Prostate gland (tissue), 2 donors: ENCODE results near the gene HBE1.

Source experiments
- POLR2A ChIP-seq: fragments of 450-650 bp; IDR thresholded peaks from one replicate; pipeline ENCODE4 v1.6.1; 2016; ENCODE audit warnings: antibody characterized with exemption, mild to moderate bottlenecking
- POLR2AphosphoS5 ChIP-seq: sonication (generic); formaldehyde crosslinking; IDR thresholded peaks from one replicate; pipeline ENCODE4 v1.6.1; 2017; ENCODE audit warnings: antibody characterized with exemption
- TF ChIP-seq, protein P1 (sequence below), 4 experiments: fragments of 200-600 bp in 2 of 4; fragments of 450-650 bp in 2 of 4; sonication (generic) in 2 of 4; IDR thresholded peaks; 1 replicate in 3 of 4; 2 replicates in 1 of 4; pipeline ENCODE4 v1.5.1; 2016 to 2019; ENCODE audit warnings: antibody characterized with exemption in 4 of 4, mild to moderate bottlenecking in 2 of 4, moderate library complexity in 2 of 4

DNA sequence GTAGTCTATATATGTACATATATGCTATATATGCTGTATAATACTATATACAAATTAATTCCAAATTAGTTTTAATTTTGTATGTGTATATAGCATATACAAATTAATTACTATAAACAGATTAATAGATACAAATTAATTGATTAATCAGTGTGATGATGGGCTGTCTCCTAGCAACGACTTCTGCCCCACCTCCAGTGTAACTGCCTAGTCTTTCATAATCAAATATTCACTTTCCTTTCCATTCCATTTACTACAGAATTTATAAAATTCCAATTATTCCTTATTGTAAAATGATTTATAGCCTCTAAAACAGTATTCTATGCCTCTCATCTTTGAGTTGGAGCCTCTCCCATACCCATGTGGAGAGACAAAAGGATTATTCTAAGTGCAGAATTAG, 36.4 kb downstream of the HBE1 start:
- no peak for TF ChIP-seq POLR2A
- TF ChIP-seq, protein P1, sequence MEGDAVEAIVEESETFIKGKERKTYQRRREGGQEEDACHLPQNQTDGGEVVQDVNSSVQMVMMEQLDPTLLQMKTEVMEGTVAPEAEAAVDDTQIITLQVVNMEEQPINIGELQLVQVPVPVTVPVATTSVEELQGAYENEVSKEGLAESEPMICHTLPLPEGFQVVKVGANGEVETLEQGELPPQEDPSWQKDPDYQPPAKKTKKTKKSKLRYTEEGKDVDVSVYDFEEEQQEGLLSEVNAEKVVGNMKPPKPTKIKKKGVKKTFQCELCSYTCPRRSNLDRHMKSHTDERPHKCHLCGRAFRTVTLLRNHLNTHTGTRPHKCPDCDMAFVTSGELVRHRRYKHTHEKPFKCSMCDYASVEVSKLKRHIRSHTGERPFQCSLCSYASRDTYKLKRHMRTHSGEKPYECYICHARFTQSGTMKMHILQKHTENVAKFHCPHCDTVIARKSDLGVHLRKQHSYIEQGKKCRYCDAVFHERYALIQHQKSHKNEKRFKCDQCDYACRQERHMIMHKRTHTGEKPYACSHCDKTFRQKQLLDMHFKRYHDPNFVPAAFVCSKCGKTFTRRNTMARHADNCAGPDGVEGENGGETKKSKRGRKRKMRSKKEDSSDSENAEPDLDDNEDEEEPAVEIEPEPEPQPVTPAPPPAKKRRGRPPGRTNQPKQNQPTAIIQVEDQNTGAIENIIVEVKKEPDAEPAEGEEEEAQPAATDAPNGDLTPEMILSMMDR (IDR thresholded peaks at IDR 0.05), result no peak
- TF ChIP-seq POLR2AphosphoS5, result no peak
